B cell (primary cell): ENCODE measurements around the gene SLC1A4. TPM values are rescaled to one million over a fixed set of nuclear protein-coding genes. Genes with fewer than 3 reads are reported as not detected.

ENCODE experiments used
- ATAC-seq: fragments of 200-7000 bp; cut with Tn5 transposase; one replicate; pipeline ENCODE4 v1.10.0; 2021; ENCODE audit warnings: low read depth, mild to moderate bottlenecking, moderate number of reproducible peaks, moderate library complexity
- CTCF ChIA-PET: fragments of 350-600 bp; sonication (Branson Sonifier 250); formaldehyde crosslinking; loops from one replicate; lab custom pipeline; 2021; ENCODE audit warnings: antibody characterized with exemption, inconsistent platforms; lab: Charles Lee
- POLR2A ChIA-PET: fragments of 350-600 bp; sonication (Branson Sonifier 250); formaldehyde crosslinking; loops from one replicate; lab custom pipeline; 2021; ENCODE audit warnings: antibody characterized with exemption; lab: Charles Lee
- DNase-seq: peaks from one replicate; pipeline ENCODE4 v3.0.0; 2013
- H2AFZ ChIP-seq: 2 replicates; pipeline ENCODE4 v1.6.1; 2012; ENCODE audit warnings: mild to moderate bottlenecking, low read depth, low read length; ENCODE audit not compliant: insufficient read depth, poor library complexity, severe bottlenecking
- H3K27ac ChIP-seq, 2 donors: 1 replicate in 1 of 2; 2 replicates in 1 of 2; pipeline ENCODE4 v1.5.1; 2012 to 2013; ENCODE audit warnings: low read length in 2 of 2, mild to moderate bottlenecking in 2 of 2, moderate library complexity in 1 of 2
- H3K27me3 ChIP-seq, 4 experiments: fragments of 200-600 bp in 1 of 4; sonication (generic) in 1 of 4; replicated peaks in 1 of 4; 1 replicate in 2 of 4; 2 replicates in 2 of 4; pipeline versions ENCODE4 v1.6.1 to v1.7.0; 2013 to 2016; ENCODE audit warnings: low read length in 3 of 4, mild to moderate bottlenecking in 2 of 4, mixed read lengths in 1 of 4, moderate library complexity in 1 of 4; ENCODE audit not compliant: insufficient read depth in 4 of 4, control insufficient read depth in 3 of 4; ENCODE audit errors: control extremely low read depth in 1 of 4
- H3K36me3 ChIP-seq, 2 experiments: replicated peaks in 1 of 2; 1 replicate in 1 of 2; 2 replicates in 1 of 2; pipeline versions ENCODE4 v1.6.1 to v1.7.1; 2013; ENCODE audit warnings: low read length in 1 of 2; ENCODE audit not compliant: insufficient read depth in 2 of 2, control insufficient read depth in 1 of 2; ENCODE audit errors: control extremely low read depth in 1 of 2, extremely low read depth in 1 of 2
- H3K4me1 ChIP-seq, 2 donors: fragments of 200-600 bp in 1 of 2; sonication (generic) in 1 of 2; 1 replicate in 1 of 2; 2 replicates in 1 of 2; pipeline versions ENCODE4 v1.5.1 to v1.6.1; 2013 to 2017; ENCODE audit warnings: low read length in 2 of 2; ENCODE audit not compliant: control insufficient read depth in 2 of 2, insufficient read depth in 2 of 2
- H3K4me2 ChIP-seq: replicated peaks from 2 replicates; pipeline ENCODE3; 2012; ENCODE audit warnings: mild to moderate bottlenecking, low read depth, low read length; ENCODE audit not compliant: poor library complexity, severe bottlenecking
- H3K4me3 ChIP-seq, 5 experiments: fragments of 200-600 bp in 1 of 5; sonication (generic) in 1 of 5; 1 replicate in 3 of 5; 2 replicates in 2 of 5; pipeline versions ENCODE4 v1.5.1 to v1.7.0; 2011 to 2016; ENCODE audit warnings: low read length in 4 of 5, mild to moderate bottlenecking in 4 of 5, low read depth in 2 of 5, control low read depth in 1 of 5, moderate library complexity in 1 of 5; ENCODE audit not compliant: insufficient read depth in 1 of 5; ENCODE audit errors: control extremely low read depth in 1 of 5, extremely low read depth in 1 of 5
- H3K79me2 ChIP-seq: fragments of 200-600 bp; sonication (generic); one replicate; pipeline ENCODE4 v1.6.0; 2016; ENCODE audit warnings: low read length; ENCODE audit not compliant: control insufficient read depth, insufficient read depth
- H3K9ac ChIP-seq: fragments of 200-600 bp; sonication (generic); 2 replicates; pipeline ENCODE4 v1.6.1; 2017; ENCODE audit warnings: mild to moderate bottlenecking, low read length, moderate library complexity
- H3K9me3 ChIP-seq, 3 donors: one replicate each; pipeline versions ENCODE4 v1.6.1 to v1.7.1; 2013; ENCODE audit warnings: low read length in 2 of 3; ENCODE audit not compliant: control insufficient read depth in 2 of 3, insufficient read depth in 1 of 3; ENCODE audit errors: control extremely low read depth in 1 of 3
- H4K20me1 ChIP-seq: 2 replicates; pipeline ENCODE4 v1.6.0; 2012; ENCODE audit warnings: mild to moderate bottlenecking, low read length; ENCODE audit not compliant: insufficient read depth, control insufficient read depth, poor library complexity, severe bottlenecking
- H3K27ac Mint-ChIP-seq: one replicate; pipeline ENCODE4 v1.8.0; 2021; ENCODE audit warnings: mixed read lengths
- H3K27me3 Mint-ChIP-seq: one replicate; pipeline ENCODE4 v1.8.0; 2021; ENCODE audit warnings: mixed read lengths
- H3K4me1 Mint-ChIP-seq: one replicate; pipeline ENCODE4 v1.8.0; 2021; ENCODE audit warnings: mixed read lengths
- H3K4me3 Mint-ChIP-seq: one replicate; pipeline ENCODE4 v1.8.0; 2021; ENCODE audit warnings: mixed read lengths
- H3K9me3 Mint-ChIP-seq: one replicate; pipeline ENCODE4 v1.8.0; 2022; ENCODE audit warnings: mixed read lengths; ENCODE audit not compliant: insufficient read depth
- EZH2 ChIP-seq: IDR thresholded peaks from 2 replicates; pipeline ENCODE4 v1.6.1; 2012; ENCODE audit warnings: borderline replicate concordance, low read depth, mild to moderate bottlenecking, moderate library complexity, low read length; ENCODE audit not compliant: insufficient read depth, poor library complexity, severe bottlenecking
- WGBS: methylation state at CpG from one replicate; pipeline ENCODE4 v1.1.5; 2013; ENCODE audit warnings: missing lambda C conversion rate; ENCODE audit not compliant: insufficient coverage; 5-methylcytosine and 5-hydroxymethylcytosine counted together
- intact Hi-C: fragments of 100-400 bp; cut with micrococcal nuclease; formaldehyde crosslinking; loops from one replicate; pipeline ENCODE4 v1.10.0; 2022
- polyA plus RNA-seq: library from polyadenylated mRNA; depleted of rRNA; stranded (reverse); fragments of >200 nt; gene quantifications from 2 replicates; pipeline ENCODE4 v1.2.3, GENCODE V29; 2012
- total RNA-seq, 2 donors: library from RNA; stranded (reverse); fragments of 120-200 nt in 1 of 2; gene quantifications; 1 replicate in 1 of 2; 2 replicates in 1 of 2; pipeline versions ENCODE4 v1.2.3 to v1.2.4, GENCODE V29; 2013 to 2022
- TF ChIP-seq, protein P1 (sequence below): fragments of 200-600 bp; IDR thresholded peaks from one replicate; pipeline ENCODE4 v1.8.0; 2022; ENCODE audit warnings: antibody characterized with exemption, mild to moderate bottlenecking

SLC1A4 gene
- total and polyA plus RNA-seq, 2 donors (not counting 1 experiment from before 2014, with no cell fraction given): 1.7 to 15.7 TPM

DNA sequence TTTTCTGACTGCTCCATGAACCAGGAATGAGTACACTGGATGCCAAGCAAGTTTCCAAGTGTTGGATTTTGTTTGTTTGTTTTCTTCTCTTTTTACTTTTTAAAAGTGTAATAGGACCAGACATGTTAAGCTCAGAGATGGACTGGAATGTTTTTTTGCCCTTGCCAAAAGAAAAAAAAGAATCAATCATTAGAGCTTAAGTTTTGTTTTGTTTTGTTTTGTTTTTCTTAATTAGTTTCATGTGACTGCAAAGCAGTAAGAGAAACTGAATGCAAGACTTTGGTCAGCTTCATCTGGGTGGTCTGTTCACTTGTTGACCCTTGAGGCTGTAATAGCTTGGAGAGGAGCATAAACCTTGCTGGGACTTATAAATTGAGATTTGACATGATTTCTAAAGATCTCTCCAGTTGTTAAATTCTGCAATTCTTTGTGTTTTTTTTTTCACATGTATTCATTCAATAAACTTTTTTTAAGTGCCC lies 42.4 kb upstream of the SLC1A4 start:
- H3K36me3 ChIP-seq: no peaks in the 10 kb centered on the region
- H3K4me3 Mint-ChIP-seq: peak overlapping the region; percentile 82
- TF ChIP-seq EZH2: no peak
- TF ChIP-seq, protein P1, sequence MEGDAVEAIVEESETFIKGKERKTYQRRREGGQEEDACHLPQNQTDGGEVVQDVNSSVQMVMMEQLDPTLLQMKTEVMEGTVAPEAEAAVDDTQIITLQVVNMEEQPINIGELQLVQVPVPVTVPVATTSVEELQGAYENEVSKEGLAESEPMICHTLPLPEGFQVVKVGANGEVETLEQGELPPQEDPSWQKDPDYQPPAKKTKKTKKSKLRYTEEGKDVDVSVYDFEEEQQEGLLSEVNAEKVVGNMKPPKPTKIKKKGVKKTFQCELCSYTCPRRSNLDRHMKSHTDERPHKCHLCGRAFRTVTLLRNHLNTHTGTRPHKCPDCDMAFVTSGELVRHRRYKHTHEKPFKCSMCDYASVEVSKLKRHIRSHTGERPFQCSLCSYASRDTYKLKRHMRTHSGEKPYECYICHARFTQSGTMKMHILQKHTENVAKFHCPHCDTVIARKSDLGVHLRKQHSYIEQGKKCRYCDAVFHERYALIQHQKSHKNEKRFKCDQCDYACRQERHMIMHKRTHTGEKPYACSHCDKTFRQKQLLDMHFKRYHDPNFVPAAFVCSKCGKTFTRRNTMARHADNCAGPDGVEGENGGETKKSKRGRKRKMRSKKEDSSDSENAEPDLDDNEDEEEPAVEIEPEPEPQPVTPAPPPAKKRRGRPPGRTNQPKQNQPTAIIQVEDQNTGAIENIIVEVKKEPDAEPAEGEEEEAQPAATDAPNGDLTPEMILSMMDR: no peak
- peak overlapping the region; percentile 94 for H3K27ac Mint-ChIP-seq
- CTCF ChIA-PET: interaction anchor here (0.7 to 2.7 kb wide), 6 partner anchors 9 to 364 kb away, joined by 3 to 9 read pairs (median 4); no protein-coding TSS in a partner anchor
- no peaks in the 10 kb centered on the region for H3K9me3 Mint-ChIP-seq
- DNase-seq (no peak), ATAC-seq (no peak)
- peaks cover 0 to 3% (median 0%) of the 10 kb centered on the region in 3 donors for H3K9me3 ChIP-seq
- H2AFZ ChIP-seq: peak overlapping the region; percentile 67
- no peaks in the 10 kb centered on the region for H3K27me3 Mint-ChIP-seq
- no peaks in the 10 kb centered on the region for H4K20me1 ChIP-seq
- H3K79me2 ChIP-seq: no peaks in the 10 kb centered on the region
- POLR2A ChIA-PET: interaction anchor here (2.4 kb wide), 1 partner anchor 9 kb away, joined by 6 read pairs; no protein-coding TSS in a partner anchor
- peak overlapping the region; percentile 44 for H3K9ac ChIP-seq
- peak overlapping the region; percentile 76 for H3K4me2 ChIP-seq
- intact Hi-C loops: loop anchor here (2.0 kb wide), 1 partner anchor 14 kb away; no protein-coding TSS in a partner anchor
- H3K4me3 ChIP-seq: peak overlapping the region in 1 of 5 experiments; percentile 49
- H3K27me3 ChIP-seq: no peaks in the 10 kb centered on the region
- peak overlapping the region; percentile 87 for H3K27ac ChIP-seq
- peaks cover 43 to 49% of the 10 kb centered on the region in 2 donors for H3K4me1 ChIP-seq
- H3K4me1 Mint-ChIP-seq: peaks cover 67% of the 10 kb centered on the region

DNA sequence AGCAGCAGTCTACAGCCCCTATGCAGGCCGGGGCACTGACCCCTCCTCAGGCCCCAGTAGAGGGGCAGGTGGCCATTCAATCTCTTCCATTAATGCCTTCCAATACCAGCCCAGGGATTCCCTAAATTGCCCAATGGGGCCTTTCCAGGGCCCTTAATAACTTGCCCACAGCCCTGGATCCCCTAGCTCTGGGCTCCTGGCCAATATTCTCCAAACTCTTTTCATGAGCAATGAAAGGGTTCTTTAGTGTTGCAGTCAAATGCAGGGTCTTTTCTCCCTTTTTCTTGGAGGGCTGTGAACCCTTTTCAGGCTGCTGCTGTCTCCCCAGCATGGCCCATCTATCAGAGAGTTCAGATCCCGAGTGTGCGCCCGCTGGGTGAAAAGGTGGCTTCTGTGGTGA lies 41.3 kb upstream of the SLC1A4 start:
- H3K27me3 Mint-ChIP-seq: no peaks in the 10 kb centered on the region
- H3K79me2 ChIP-seq: no peaks in the 10 kb centered on the region
- no peak overlapping the region for H3K4me3 ChIP-seq
- H3K27ac ChIP-seq: no peak overlapping the region
- ChIA-PET CTCF (interaction anchor here (1.4 to 2.7 kb wide), 3 partner anchors 10 to 77 kb away, joined by 5 to 9 read pairs (median 5); no protein-coding TSS in a partner anchor), POLR2A (interaction anchor here (0.6 to 2.4 kb wide), 2 partner anchors 10 to 85 kb away, joined by 5 to 6 read pairs; no protein-coding TSS in a partner anchor)
- no peaks in the 10 kb centered on the region for H3K36me3 ChIP-seq
- no peak overlapping the region for H3K27ac Mint-ChIP-seq
- TF ChIP-seq, protein P1: no peak
- no peak for TF ChIP-seq EZH2
- intact Hi-C loops: loop anchor here (2.0 kb wide), 1 partner anchor 15 kb away; no protein-coding TSS in a partner anchor
- peaks cover 43 to 52% of the 10 kb centered on the region in 2 donors for H3K4me1 ChIP-seq
- H4K20me1 ChIP-seq: no peaks in the 10 kb centered on the region
- H3K9me3 ChIP-seq: peaks cover 0 to 3% (median 0%) of the 10 kb centered on the region in 3 donors
- H3K4me2 ChIP-seq: no peak overlapping the region
- H3K9me3 Mint-ChIP-seq: no peaks in the 10 kb centered on the region
- ATAC-seq (no peak), DNase-seq (no peak)
- H3K4me3 Mint-ChIP-seq: no peak overlapping the region
- 100% methylated on average over 1 of the region's 4 CpGs for WGBS
- no peak overlapping the region for H2AFZ ChIP-seq
- no peak overlapping the region for H3K9ac ChIP-seq
- no peaks in the 10 kb centered on the region for H3K27me3 ChIP-seq
- peaks cover 64% of the 10 kb centered on the region for H3K4me1 Mint-ChIP-seq
